Measurements from ENCODE around the gene SEPTIN1. TPM values are rescaled to one million over a fixed set of nuclear protein-coding genes. Genes with fewer than 3 reads are reported as not detected.
A peak's percentile ranks its signal among the peaks of the same experiment; 100 is the strongest.

SEPTIN1 gene, protein sequence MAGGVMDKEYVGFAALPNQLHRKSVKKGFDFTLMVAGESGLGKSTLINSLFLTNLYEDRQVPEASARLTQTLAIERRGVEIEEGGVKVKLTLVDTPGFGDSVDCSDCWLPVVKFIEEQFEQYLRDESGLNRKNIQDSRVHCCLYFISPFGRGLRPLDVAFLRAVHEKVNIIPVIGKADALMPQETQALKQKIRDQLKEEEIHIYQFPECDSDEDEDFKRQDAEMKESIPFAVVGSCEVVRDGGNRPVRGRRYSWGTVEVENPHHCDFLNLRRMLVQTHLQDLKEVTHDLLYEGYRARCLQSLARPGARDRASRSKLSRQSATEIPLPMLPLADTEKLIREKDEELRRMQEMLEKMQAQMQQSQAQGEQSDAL
- total RNA-seq = 10 to 100 TPM in 2 of 4 donors, 1 to 10 TPM in 2; 7.2 to 65.2 (median 9.8) TPM

DNA sequence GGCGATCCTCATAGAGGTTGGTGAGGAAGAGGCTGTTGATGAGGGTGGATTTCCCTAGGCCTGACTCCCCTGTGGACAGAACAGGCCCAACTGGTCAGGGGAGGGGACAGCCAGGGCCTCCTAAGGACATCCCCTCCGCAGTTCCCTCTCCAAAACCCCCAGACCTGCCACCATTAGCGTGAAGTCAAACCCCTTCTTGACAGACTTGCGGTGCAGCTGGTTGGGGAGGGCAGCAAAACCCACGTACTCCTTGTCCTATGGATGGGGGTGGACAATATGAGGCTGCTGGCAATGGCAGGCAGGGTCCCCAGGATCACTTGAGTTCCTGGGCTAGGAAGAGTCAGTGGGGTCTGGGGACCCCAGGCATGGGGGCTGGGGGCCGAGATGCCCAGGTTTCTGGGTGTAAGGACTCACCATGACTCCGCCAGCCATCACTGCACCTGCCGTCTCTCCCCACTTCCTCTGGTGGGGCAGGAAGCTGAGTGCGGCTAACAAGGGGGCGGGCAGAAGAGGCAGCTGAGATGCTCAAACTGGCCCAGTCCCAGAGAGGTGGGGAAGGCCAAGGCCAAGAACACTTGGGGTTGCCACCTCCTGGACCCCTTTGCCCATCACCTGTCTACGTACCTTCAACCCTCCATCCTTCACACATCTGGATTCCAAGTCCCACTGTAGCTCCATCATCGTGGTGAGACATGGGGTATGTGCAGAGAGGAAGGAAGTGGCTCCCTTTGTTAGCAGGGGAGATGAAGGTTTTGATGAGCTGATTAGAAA, at the start of gene SEPTIN1:
Gene SEPTIN1 (minus strand): TSS at position 451 of the 771 bp plus-strand sequence. CDS start 19 bp downstream, at position 432.
- H3K27me3 ChIP-seq = no peaks in the 10 kb centered on the region
- DNase-seq = peak in 2 of 3 donors; percentile 88

DNA sequence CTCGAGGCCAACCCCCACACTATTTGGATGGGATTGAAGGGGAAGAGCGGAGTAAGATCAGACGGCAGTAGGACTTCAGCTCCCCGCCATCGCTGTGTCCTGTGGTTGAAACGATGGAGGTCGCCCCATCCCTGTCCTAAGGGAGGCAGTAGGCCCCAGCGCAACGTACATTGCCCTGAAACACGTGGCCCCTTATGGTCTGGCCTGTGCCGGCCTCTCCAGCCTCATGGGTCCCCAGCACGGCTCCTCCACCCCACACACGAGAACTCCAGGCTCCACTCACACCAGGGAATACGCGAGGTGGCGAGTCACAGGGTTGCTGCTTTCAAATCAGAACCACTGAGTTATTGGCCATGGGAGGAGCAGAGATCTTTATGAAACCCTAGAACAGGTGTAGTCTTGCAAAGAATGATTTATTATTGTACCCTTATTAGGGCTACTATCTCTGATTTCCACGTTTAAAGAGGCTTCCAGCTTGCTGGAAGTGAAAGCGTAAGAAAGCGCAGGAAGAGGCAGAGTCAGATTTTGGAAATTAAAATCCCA, 48.1 kb upstream of the SEPTIN1 start:
- DNase-seq = peak in 1 of 3 donors; percentile 64
- Histone ChIP-seq H3K9me3 (no peaks in the 10 kb centered on the region), H3K4me1 (peaks cover 0 to 17% (median 3%) of the 10 kb centered on the region in 4 donors), H3K27me3 (no peaks in the 10 kb centered on the region), H3K4me3 (peak overlapping the region in 3 of 4 donors; percentile 61 to 80 (median 72)), H3K36me3 (peaks cover 0 to 2% (median 0%) of the 10 kb centered on the region in 3 donors), H3K27ac (peak overlapping the region; percentile 57 to 84 (median 68))
- no peak for TF ChIP-seq POLR2A (IDR thresholded peaks at IDR 0.05)
- TF ChIP-seq, protein P1, sequence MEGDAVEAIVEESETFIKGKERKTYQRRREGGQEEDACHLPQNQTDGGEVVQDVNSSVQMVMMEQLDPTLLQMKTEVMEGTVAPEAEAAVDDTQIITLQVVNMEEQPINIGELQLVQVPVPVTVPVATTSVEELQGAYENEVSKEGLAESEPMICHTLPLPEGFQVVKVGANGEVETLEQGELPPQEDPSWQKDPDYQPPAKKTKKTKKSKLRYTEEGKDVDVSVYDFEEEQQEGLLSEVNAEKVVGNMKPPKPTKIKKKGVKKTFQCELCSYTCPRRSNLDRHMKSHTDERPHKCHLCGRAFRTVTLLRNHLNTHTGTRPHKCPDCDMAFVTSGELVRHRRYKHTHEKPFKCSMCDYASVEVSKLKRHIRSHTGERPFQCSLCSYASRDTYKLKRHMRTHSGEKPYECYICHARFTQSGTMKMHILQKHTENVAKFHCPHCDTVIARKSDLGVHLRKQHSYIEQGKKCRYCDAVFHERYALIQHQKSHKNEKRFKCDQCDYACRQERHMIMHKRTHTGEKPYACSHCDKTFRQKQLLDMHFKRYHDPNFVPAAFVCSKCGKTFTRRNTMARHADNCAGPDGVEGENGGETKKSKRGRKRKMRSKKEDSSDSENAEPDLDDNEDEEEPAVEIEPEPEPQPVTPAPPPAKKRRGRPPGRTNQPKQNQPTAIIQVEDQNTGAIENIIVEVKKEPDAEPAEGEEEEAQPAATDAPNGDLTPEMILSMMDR (IDR thresholded peaks at IDR 0.05) = no peak

More for the DNA sequence above, at the start of gene SEPTIN1:
- Histone ChIP-seq H3K27ac (peak within 1 kb of the TSS; percentile 53 to 92 (median 74)), H3K36me3 (no peaks in the 10 kb centered on the region), H3K4me1 (peaks cover 0 to 19% (median 19%) of the 10 kb centered on the region in 4 donors), H3K9me3 (no peaks in the 10 kb centered on the region), H3K4me3 (peak within 1 kb of the TSS; percentile 28 to 46 (median 41))
- TF ChIP-seq POLR2A (IDR thresholded peaks at IDR 0.05) = no peak
- TF ChIP-seq, protein P1 (IDR thresholded peaks at IDR 0.05) = no peak

DNA sequence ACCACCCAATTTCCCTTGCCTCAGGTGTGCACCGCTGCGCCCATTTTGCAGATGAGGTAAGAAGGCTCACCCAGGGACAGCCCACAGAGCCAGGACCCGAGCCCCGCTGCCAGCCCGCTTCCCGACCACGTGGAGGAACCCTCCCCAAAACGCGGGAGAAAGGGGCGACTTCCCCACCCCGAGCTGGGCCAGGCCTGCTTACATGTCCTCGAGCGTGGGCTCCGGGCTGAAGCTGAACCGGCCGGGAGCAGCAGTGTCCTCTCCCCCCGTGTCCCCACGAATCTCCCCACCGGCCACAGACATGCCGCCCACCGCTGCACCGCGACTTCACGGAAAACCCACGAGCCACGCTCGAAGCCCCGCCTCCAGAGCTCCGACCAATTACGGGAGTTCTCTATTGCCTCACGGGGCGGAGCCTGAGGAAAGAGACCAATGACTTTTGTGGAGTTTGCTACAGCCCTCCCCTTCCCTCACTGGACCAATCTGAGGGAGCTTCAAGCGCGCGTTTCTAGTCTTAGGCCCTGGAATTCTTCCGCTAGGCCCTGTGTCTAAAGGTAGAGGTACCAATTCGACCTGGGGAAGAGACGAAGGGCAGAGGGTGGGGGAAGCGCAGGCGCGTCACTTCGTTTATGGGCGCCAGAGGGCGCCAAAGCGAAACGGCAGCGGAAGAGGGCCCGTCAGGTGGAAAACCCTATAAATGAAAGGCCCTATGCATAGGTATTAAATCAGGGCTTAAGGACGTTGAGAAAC, 47.5 kb upstream of the SEPTIN1 start, which contains the start of gene DCTPP1:
Gene DCTPP1 (minus strand): TSS at position 353 of the 750 bp plus-strand sequence. CDS start 50 bp downstream, at position 303.
- TF ChIP-seq POLR2A (IDR thresholded peaks at IDR 0.05) = peak in 1 of 2 donors; percentile 49
- TF ChIP-seq, protein P1 (IDR thresholded peaks at IDR 0.05) = peak; percentile 81 to 98 (median 92)
- Histone ChIP-seq H3K36me3 (peaks cover 0 to 8% (median 0%) of the 10 kb centered on the region in 3 donors), H3K4me1 (peaks cover 0 to 17% (median 3%) of the 10 kb centered on the region in 4 donors), H3K4me3 (peak within 1 kb of the TSS; percentile 61 to 80 (median 66)), H3K27me3 (no peaks in the 10 kb centered on the region), H3K9me3 (no peaks in the 10 kb centered on the region), H3K27ac (peak within 1 kb of the TSS; percentile 67 to 84 (median 76))
- DNase-seq = peak; percentile 94 to 99 (median 98)

DNA sequence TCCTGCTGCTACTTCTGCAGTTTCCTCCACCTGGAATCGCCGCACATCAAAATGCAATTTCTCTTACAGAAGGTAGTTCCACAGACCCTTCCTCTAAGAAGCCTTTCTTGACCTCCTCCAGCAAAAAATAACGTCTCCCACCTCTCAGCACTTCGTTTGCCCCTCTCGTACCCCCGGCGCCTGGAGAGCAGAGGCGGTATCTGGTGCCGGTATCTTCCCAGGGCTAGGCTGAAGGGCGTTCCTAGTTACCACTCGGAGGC, 47.0 kb upstream of the SEPTIN1 start:
- Histone ChIP-seq H3K27me3 (no peaks in the 10 kb centered on the region), H3K36me3 (peaks cover 0 to 13% (median 0%) of the 10 kb centered on the region in 3 donors), H3K9me3 (no peaks in the 10 kb centered on the region), H3K4me3 (peak overlapping the region; percentile 61 to 80 (median 66)), H3K27ac (peak overlapping the region; percentile 67 to 84 (median 76)), H3K4me1 (peaks cover 0 to 17% (median 3%) of the 10 kb centered on the region in 4 donors)
- TF ChIP-seq, protein P1 (IDR thresholded peaks at IDR 0.05) = no peak
- no peak for TF ChIP-seq POLR2A (IDR thresholded peaks at IDR 0.05)
- no peak for DNase-seq

DNA sequence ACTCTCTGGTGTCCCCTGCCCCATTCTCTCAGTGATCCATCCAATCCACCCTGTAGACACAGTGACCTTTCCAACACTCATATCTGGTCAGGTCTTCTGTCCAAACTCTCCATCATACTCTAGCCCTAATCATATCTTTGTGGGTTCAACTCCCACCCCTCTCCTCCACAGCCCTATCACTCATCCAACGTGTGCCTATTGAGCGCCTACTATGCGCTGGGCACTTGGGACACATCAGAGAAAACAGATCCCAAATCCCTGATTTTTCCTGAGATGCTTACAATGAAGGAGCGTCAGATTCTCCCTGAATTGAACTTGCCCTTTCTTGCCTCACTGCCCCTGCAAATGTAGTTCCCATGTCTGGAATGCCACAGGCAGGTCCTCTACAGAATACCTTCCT, 45.7 kb upstream of the SEPTIN1 start:
- Histone ChIP-seq H3K36me3 (peaks cover 0 to 26% (median 0%) of the 10 kb centered on the region in 3 donors), H3K9me3 (no peaks in the 10 kb centered on the region), H3K4me1 (peaks cover 0 to 17% (median 3%) of the 10 kb centered on the region in 4 donors), H3K27me3 (no peaks in the 10 kb centered on the region), H3K27ac (no peak overlapping the region), H3K4me3 (no peak overlapping the region)
- no peak for DNase-seq
- TF ChIP-seq, protein P1 (IDR thresholded peaks at IDR 0.05) = no peak
- no peak for TF ChIP-seq POLR2A (IDR thresholded peaks at IDR 0.05)

All from Peyer's patch (tissue), 4 donors.